HepG2 (cell line): ENCODE measurements around the gene ZKSCAN1. TPM values are rescaled to one million over a fixed set of nuclear protein-coding genes. Genes with fewer than 3 reads are reported as not detected.

Experiments used
- ARHGAP35 ChIP-seq: sonication (generic); formaldehyde crosslinking; IDR thresholded peaks from 2 replicates; pipeline ENCODE4 v1.9.0; 2022; ENCODE audit warnings: mild to moderate bottlenecking, inconsistent platforms, moderate library complexity, missing genetic modification reagents, borderline replicate concordance
- BCL6 ChIP-seq: IDR thresholded peaks from 2 replicates; pipeline ENCODE4 v1.6.1; 2016; ENCODE audit warnings: missing genetic modification reagents, missing compliant biosample characterization
- KDM2A ChIP-seq: sonication (generic); formaldehyde crosslinking; IDR thresholded peaks from 2 replicates; pipeline ENCODE4 v1.4.0; 2020; ENCODE audit warnings: low read depth, missing genetic modification reagents, borderline replicate concordance
- MBNL3 ChIP-seq: fragments of 250-450 bp; sonication (Bioruptor Pico); conservative IDR thresholded peaks from 2 replicates; pipeline ENCODE4 v1.8.0; 2022; ENCODE audit warnings: mild to moderate bottlenecking, inconsistent platforms
- MZF1 ChIP-seq: sonication (generic); formaldehyde crosslinking; IDR thresholded peaks from 2 replicates; pipeline ENCODE4 v1.8.1; 2023; ENCODE audit warnings: mild to moderate bottlenecking, missing genetic modification reagents, borderline replicate concordance
- NFRKB ChIP-seq: fragments of 450-650 bp; IDR thresholded peaks from 2 replicates; pipeline ENCODE4 v1.6.1; 2017
- PHB2 ChIP-seq: fragments of 450-650 bp; IDR thresholded peaks from 2 replicates; pipeline ENCODE4 v1.6.1; 2018; ENCODE audit not compliant: partially characterized antibody
- POLR2AphosphoS5 ChIP-seq: IDR thresholded peaks from 2 replicates; pipeline ENCODE4 v1.6.1; 2012; ENCODE audit warnings: low read depth, low read length
- PTBP1 ChIP-seq: fragments of 200-400 bp; formaldehyde crosslinking; IDR thresholded peaks from 2 replicates; pipeline ENCODE4 v1.6.1; 2018; ENCODE audit warnings: low read length, low read depth; ENCODE audit not compliant: poor library complexity, severe bottlenecking
- RBFOX2 ChIP-seq: fragments of 200-400 bp; formaldehyde crosslinking; IDR thresholded peaks from 2 replicates; pipeline ENCODE4 v1.6.1; 2017; ENCODE audit warnings: low read depth, mild to moderate bottlenecking, low read length
- SALL1 ChIP-seq: sonication (generic); formaldehyde crosslinking; IDR thresholded peaks from 2 replicates; pipeline ENCODE4 v1.8.0; 2022; ENCODE audit warnings: mild to moderate bottlenecking, missing genetic modification reagents
- SATB2 ChIP-seq: sonication (generic); formaldehyde crosslinking; IDR thresholded peaks from 2 replicates; pipeline ENCODE4 v1.5.0; 2020; ENCODE audit warnings: missing genetic modification reagents
- SMARCC2 ChIP-seq: fragments of 450-650 bp; IDR thresholded peaks from 2 replicates; pipeline ENCODE4 v1.6.1; 2017; ENCODE audit warnings: antibody characterized with exemption, mild to moderate bottlenecking
- TARDBP ChIP-seq: sonication (generic); formaldehyde crosslinking; IDR thresholded peaks from 2 replicates; pipeline ENCODE4 v1.8.0; 2022; ENCODE audit warnings: mild to moderate bottlenecking, missing genetic modification reagents
- THYN1 ChIP-seq: sonication (generic); formaldehyde crosslinking; IDR thresholded peaks from 2 replicates; pipeline ENCODE4 v1.8.1; 2023; ENCODE audit warnings: low read depth, mild to moderate bottlenecking, moderate library complexity, missing genetic modification reagents, borderline replicate concordance
- ZBTB21 ChIP-seq: sonication (generic); formaldehyde crosslinking; IDR thresholded peaks from 2 replicates; pipeline ENCODE4 v1.4.0; 2020; ENCODE audit warnings: missing genetic modification reagents
- ZKSCAN8 ChIP-seq: IDR thresholded peaks from 2 replicates; pipeline ENCODE4 v1.6.1; 2016; ENCODE audit warnings: borderline replicate concordance, missing genetic modification reagents, missing compliant biosample characterization
- ZMAT3 ChIP-seq: sonication (generic); formaldehyde crosslinking; conservative IDR thresholded peaks from 2 replicates; pipeline ENCODE4 v1.7.0; 2021; ENCODE audit warnings: missing genetic modification reagents
- ZNF24 ChIP-seq: fragments of 450-650 bp; IDR thresholded peaks from 2 replicates; pipeline ENCODE4 v1.6.1; 2017; ENCODE audit warnings: antibody characterized with exemption, mild to moderate bottlenecking
- ZNF3 ChIP-seq: IDR thresholded peaks from 2 replicates; pipeline ENCODE4 v1.7.0; 2017; ENCODE audit warnings: inconsistent platforms
- ZNF496 ChIP-seq: sonication (generic); formaldehyde crosslinking; IDR thresholded peaks from 2 replicates; pipeline ENCODE4 v1.8.1; 2023; ENCODE audit warnings: mild to moderate bottlenecking, moderate library complexity, missing genetic modification reagents; ENCODE audit not compliant: insufficient replicate concordance
- ZNF550 ChIP-seq: sonication (generic); formaldehyde crosslinking; IDR thresholded peaks from 2 replicates; pipeline ENCODE4 v1.4.0; 2020; ENCODE audit warnings: mild to moderate bottlenecking, missing genetic modification reagents, borderline replicate concordance
- ZNF598 ChIP-seq: sonication (generic); formaldehyde crosslinking; IDR thresholded peaks from 2 replicates; pipeline ENCODE4 v1.5.1; 2020; ENCODE audit warnings: mild to moderate bottlenecking, missing genetic modification reagents, borderline replicate concordance
- ZNF83 ChIP-seq: sonication (generic); formaldehyde crosslinking; IDR thresholded peaks from 2 replicates; pipeline ENCODE4 v1.4.0; 2020; ENCODE audit warnings: missing genetic modification reagents, mild to moderate bottlenecking, borderline replicate concordance
- polyA plus RNA-seq, 8 experiments: library from polyadenylated mRNA; depleted of rRNA in 3 of 8; stranded (reverse) in 7 of 8; unstranded in 1 of 8; fragments of >200 nt; fragmentation: Illumina TruSeq in 4 of 8; extraction: Trizol in 4 of 8; gene quantifications; 2 replicates each; pipeline versions ENCODE4 v1.2.1 to v1.2.3, GENCODE V29; 2011 to 2016; ENCODE audit warnings: low read depth in 4 of 8, missing spikeins in 1 of 8, mixed read lengths in 1 of 8; ENCODE audit not compliant: insufficient read depth in 1 of 8
- total RNA-seq, 5 experiments: library from RNA; depleted of rRNA; stranded (reverse); fragments of >200 nt; fragmentation: Illumina TruSeq; extraction: Trizol; gene quantifications; 2 replicates each; pipeline ENCODE4 v1.2.3, GENCODE V29; 2016; ENCODE audit warnings: low read depth in 1 of 5
- TF ChIP-seq, protein P1 (sequence below): sonication (generic); IDR thresholded peaks from 2 replicates; pipeline ENCODE4 v1.6.1; 2016; ENCODE audit warnings: low read depth, borderline replicate concordance
- TF ChIP-seq, protein P2 (sequence below): sonication (generic); formaldehyde crosslinking; IDR thresholded peaks from 2 replicates; pipeline ENCODE4 v1.4.0; 2020; ENCODE audit warnings: missing genetic modification reagents
- TF ChIP-seq, protein P3 (sequence below): sonication (generic); formaldehyde crosslinking; IDR thresholded peaks from 2 replicates; pipeline ENCODE4 v1.8.1; 2023; ENCODE audit warnings: mild to moderate bottlenecking, missing genetic modification reagents, borderline replicate concordance

The ZKSCAN1 gene
- total and polyA plus RNA-seq, 2 of the 13 experiments (the other 11 are each of a cell fraction or from before 2014, with no cell fraction given), result 46.4 to 60.6 TPM

DNA sequence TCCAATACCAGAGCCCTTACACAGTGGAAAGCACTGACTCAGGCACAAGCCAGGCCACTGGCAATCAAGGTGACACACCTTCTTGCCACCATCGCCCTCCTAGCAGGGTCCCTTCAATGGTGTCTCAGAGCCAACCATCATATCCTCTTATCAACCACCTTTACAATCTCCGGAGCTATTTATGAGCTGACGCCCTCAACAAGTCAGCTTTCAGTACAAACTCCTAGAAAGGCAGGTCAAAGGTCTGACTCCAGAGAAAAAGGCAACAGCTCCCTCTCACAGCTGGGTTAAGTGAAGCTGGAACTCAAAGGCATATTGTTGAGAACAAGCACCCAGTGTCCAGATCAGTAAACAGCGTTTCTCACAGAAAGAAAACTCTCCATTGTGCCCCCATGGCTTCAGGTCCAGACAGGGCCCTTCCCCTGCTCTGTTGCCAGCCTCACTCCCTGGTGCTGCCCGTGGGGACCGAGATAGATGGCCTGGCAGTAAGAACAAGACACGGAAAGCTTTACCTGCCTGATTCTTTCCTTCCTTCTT is 63.7 kb downstream of the ZKSCAN1 start (continued):
- TF ChIP-seq, protein P1, sequence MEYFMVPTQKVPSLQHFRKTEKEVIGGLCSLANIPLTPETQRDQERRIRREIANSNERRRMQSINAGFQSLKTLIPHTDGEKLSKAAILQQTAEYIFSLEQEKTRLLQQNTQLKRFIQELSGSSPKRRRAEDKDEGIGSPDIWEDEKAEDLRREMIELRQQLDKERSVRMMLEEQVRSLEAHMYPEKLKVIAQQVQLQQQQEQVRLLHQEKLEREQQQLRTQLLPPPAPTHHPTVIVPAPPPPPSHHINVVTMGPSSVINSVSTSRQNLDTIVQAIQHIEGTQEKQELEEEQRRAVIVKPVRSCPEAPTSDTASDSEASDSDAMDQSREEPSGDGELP, result peak; percentile 95
- TF ChIP-seq ZNF24 (no peak), SALL1 (peak; percentile 53), RBFOX2 (peak; percentile 74), NFRKB (no peak), SATB2 (no peak), MBNL3 (CRISPR knock-in tag) (no peak), ZMAT3 (no peak), TARDBP (CRISPR knock-in tag) (no peak), ZNF550 (CRISPR knock-in tag) (0 out of 2 replicates have a peak, but pooled peaks have one; percentile 75), ZBTB21 (CRISPR knock-in tag) (no peak), KDM2A (peak; percentile 15; the same call in 1 of the 2 replicates), MZF1 (CRISPR knock-in tag) (no peak), THYN1 (CRISPR knock-in tag) (no peak), ZNF3 (CRISPR knock-in tag) (no peak), BCL6 (CRISPR knock-in tag) (peak; percentile 99), ZNF496 (CRISPR knock-in tag) (no peak), PTBP1 (no peak), SMARCC2 (no peak), ZNF598 (CRISPR knock-in tag) (peak; percentile 46; the same call in 1 of the 2 replicates), ARHGAP35 (CRISPR knock-in tag) (no peak), ZNF83 (CRISPR knock-in tag) (no peak; the same call in 1 of the 2 replicates), ZKSCAN8 (CRISPR knock-in tag) (no peak), PHB2 (no peak), POLR2AphosphoS5 (peak; percentile 31; the same call in 1 of the 2 replicates)
- TF ChIP-seq, protein P2, sequence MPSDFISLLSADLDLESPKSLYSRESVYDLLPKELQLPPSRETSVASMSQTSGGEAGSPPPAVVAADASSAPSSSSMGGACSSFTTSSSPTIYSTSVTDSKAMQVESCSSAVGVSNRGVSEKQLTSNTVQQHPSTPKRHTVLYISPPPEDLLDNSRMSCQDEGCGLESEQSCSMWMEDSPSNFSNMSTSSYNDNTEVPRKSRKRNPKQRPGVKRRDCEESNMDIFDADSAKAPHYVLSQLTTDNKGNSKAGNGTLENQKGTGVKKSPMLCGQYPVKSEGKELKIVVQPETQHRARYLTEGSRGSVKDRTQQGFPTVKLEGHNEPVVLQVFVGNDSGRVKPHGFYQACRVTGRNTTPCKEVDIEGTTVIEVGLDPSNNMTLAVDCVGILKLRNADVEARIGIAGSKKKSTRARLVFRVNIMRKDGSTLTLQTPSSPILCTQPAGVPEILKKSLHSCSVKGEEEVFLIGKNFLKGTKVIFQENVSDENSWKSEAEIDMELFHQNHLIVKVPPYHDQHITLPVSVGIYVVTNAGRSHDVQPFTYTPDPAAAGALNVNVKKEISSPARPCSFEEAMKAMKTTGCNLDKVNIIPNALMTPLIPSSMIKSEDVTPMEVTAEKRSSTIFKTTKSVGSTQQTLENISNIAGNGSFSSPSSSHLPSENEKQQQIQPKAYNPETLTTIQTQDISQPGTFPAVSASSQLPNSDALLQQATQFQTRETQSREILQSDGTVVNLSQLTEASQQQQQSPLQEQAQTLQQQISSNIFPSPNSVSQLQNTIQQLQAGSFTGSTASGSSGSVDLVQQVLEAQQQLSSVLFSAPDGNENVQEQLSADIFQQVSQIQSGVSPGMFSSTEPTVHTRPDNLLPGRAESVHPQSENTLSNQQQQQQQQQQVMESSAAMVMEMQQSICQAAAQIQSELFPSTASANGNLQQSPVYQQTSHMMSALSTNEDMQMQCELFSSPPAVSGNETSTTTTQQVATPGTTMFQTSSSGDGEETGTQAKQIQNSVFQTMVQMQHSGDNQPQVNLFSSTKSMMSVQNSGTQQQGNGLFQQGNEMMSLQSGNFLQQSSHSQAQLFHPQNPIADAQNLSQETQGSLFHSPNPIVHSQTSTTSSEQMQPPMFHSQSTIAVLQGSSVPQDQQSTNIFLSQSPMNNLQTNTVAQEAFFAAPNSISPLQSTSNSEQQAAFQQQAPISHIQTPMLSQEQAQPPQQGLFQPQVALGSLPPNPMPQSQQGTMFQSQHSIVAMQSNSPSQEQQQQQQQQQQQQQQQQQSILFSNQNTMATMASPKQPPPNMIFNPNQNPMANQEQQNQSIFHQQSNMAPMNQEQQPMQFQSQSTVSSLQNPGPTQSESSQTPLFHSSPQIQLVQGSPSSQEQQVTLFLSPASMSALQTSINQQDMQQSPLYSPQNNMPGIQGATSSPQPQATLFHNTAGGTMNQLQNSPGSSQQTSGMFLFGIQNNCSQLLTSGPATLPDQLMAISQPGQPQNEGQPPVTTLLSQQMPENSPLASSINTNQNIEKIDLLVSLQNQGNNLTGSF (CRISPR knock-in tag), result no peak
- TF ChIP-seq, protein P3, sequence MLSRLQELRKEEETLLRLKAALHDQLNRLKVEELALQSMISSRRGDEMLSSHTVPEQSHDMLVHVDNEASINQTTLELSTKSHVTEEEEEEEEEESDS (CRISPR knock-in tag), result no peak
